Pancreas (tissue), 10 donors: ENCODE measurements around the gene PTGDS. TPM values are rescaled to one million over a fixed set of nuclear protein-coding genes. Genes with fewer than 3 reads are reported as not detected.
"Not testable (repeated sequence)": the region's sequence is repeated elsewhere in the genome, so short reads cannot be mapped to it uniquely, and the experiment has no call there.

Source experiments
- ATAC-seq, 4 donors: fragments of 200-7000 bp; cut with Tn5 transposase; one replicate each; pipeline versions ENCODE4 v1.8.0 to v1.9.1; 2020; ENCODE audit warnings: mild to moderate bottlenecking in 4 of 4, moderate library complexity in 4 of 4
- DNase-seq, 6 donors: peaks; one replicate each; pipeline ENCODE4 v3.0.0-alpha.2; 2020
- FAIRE-seq: peaks from 2 replicates; lab custom pipeline; 2012; peaks lifted over from hg19 to GRCh38; lab: Jason Lieb, UNC
- H3K27ac ChIP-seq, 4 donors: fragments of 200-600 bp; sonication (generic); 1 replicate in 3 of 4; 2 replicates in 1 of 4; pipeline versions ENCODE4 v1.5.0 to v1.8.0; 2020
- H3K27me3 ChIP-seq, 4 donors: fragments of 200-600 bp; one replicate each; pipeline ENCODE4 v1.8.0; 2021
- H3K36me3 ChIP-seq, 3 donors: fragments of 200-600 bp; sonication (generic) in 1 of 3; one replicate each; pipeline versions ENCODE4 v1.5.0 to v1.8.0; 2020 to 2021
- H3K4me1 ChIP-seq, 3 donors: fragments of 200-600 bp; one replicate each; pipeline ENCODE4 v1.8.0; 2021
- H3K4me3 ChIP-seq, 4 donors: fragments of 200-600 bp; sonication (generic) in 2 of 4; one replicate each; pipeline versions ENCODE4 v1.5.0 to v1.8.0; 2020 to 2021
- H3K9me3 ChIP-seq, 4 donors: fragments of 200-600 bp; one replicate each; pipeline ENCODE4 v1.8.0; 2021
- CTCF ChIP-seq, 4 donors: fragments of 200-600 bp; sonication (generic) in 3 of 4; IDR thresholded peaks; one replicate each; pipeline versions ENCODE4 v1.5.0 to v1.8.0; 2021; ENCODE audit warnings: antibody characterized with exemption in 4 of 4
- WGBS, 2 donors: extraction: QIAGEN DNeasy Blood & Tissue Kit; methylation state at CpG; one replicate each; pipeline ENCODE4 v1.1.7; 2013; 5-methylcytosine and 5-hydroxymethylcytosine counted together
- intact Hi-C, 3 donors: fragments of 100-400 bp; cut with DNase I; formaldehyde crosslinking; loops; one replicate each; pipeline versions ENCODE4 v1.11.1 to v1.14.2; 2022
- polyA plus RNA-seq, 2 donors: library from polyadenylated mRNA; stranded (reverse); fragments of 200-250 nt; gene quantifications; one replicate each; pipeline ENCODE4 v1.2.3, GENCODE V29; 2013
- total RNA-seq, 6 donors: library from RNA; stranded (reverse); fragmentation: NEBNext Ultra II Directional in 4 of 6; extraction: Animal tissue kit (Norgen Biotek cat#: 25700) in 4 of 6; gene quantifications; one replicate each; pipeline versions ENCODE4 v1.2.1 to v1.2.4, GENCODE V29; 2021 to 2023
- donor health status: healthy with polysubstance abuse.
- donor health status: DM: no; HTN: no; CAD: no; lungs with moderate emphysema.
- donor health status: DM: no; HTN: no; CAD: no.
- donor health status: control.
- donor health status: control.
- donor health status: Bipolar disorder and iron deficiency.
- donor health status: DM: yes; HTN: yes; CAD: no.
- donor health status: DM: no; HTN: no; CAD: no.
- donor health status: DM: no; HTN: no; CAD: no.
- donor health status: DM: yes; HTN: yes; CAD: no.

The PTGDS gene
- total and polyA plus RNA-seq, 8 donors, result 5.7 to 49.1 (median 36.9) TPM

- Histone ChIP-seq H3K27ac (no peak overlapping the region), H3K9me3 (no peaks in the 10 kb centered on the region), H3K4me3 (no peak overlapping the region), H3K27me3 (no peaks in the 10 kb centered on the region), H3K4me1 (no peaks in the 10 kb centered on the region), H3K36me3 (no peaks in the 10 kb centered on the region)
- DNase-seq (no peak), ATAC-seq (no peak), FAIRE-seq (no peak)
- TF ChIP-seq CTCF (IDR thresholded peaks at IDR 0.05), result no peak
- intact Hi-C loops, result no loop called here
- WGBS, 2 donors, result 65 to 80% methylated on average over 19 to 20 of the region's 20 CpGs
Observed at GRCh38 chr9:137001857-137002645, 24.7 kb downstream of the PTGDS start.

- no peaks in the 10 kb centered on the region for H3K9me3 ChIP-seq
- DNase-seq, result no peak
- H3K36me3 ChIP-seq, result no peaks in the 10 kb centered on the region
- FAIRE-seq, result no peak
- no peak for TF ChIP-seq CTCF (IDR thresholded peaks at IDR 0.05)
- no peak for ATAC-seq
- H3K27me3 ChIP-seq, result no peaks in the 10 kb centered on the region
- intact Hi-C loops, result no loop called here
- no peaks in the 10 kb centered on the region for H3K4me1 ChIP-seq
- no peak overlapping the region for H3K4me3 ChIP-seq
- H3K27ac ChIP-seq, result no peak overlapping the region
- WGBS, 2 donors, result 69 to 82% methylated on average over 10 of the region's 10 CpGs
Observed at GRCh38 chr9:137002646-137003041, 25.3 kb downstream of the PTGDS start.

- ATAC-seq, DNase-seq, FAIRE-seq, intact Hi-C loops, H3K27me3 ChIP-seq, H3K27ac ChIP-seq, H3K4me3 ChIP-seq, H3K36me3 ChIP-seq, H3K9me3 ChIP-seq, H3K4me1 ChIP-seq: not testable (repeated sequence)
- WGBS, 2 donors, result 41 to 54% methylated on average over 16 to 17 of the region's 17 CpGs
Observed at GRCh38 chr9:137004285-137004684, 27.0 kb downstream of the PTGDS start.

- FAIRE-seq, result no peak
- H3K4me1 ChIP-seq, result no peaks in the 10 kb centered on the region
- no peaks in the 10 kb centered on the region for H3K27me3 ChIP-seq
- WGBS, 2 donors, result 85 to 91% methylated on average over 24 of the region's 24 CpGs
- ATAC-seq, result peak in 3 of 4 donors; percentile 8 to 26 (median 16)
- peaks cover 0 to 12% (median 0%) of the 10 kb centered on the region in 3 donors for H3K36me3 ChIP-seq
- no peaks in the 10 kb centered on the region for H3K9me3 ChIP-seq
- no peak overlapping the region for H3K27ac ChIP-seq
- no peak for DNase-seq
- no peak overlapping the region for H3K4me3 ChIP-seq
- TF ChIP-seq CTCF (IDR thresholded peaks at IDR 0.05), result no peak
- intact Hi-C loops, result no loop called here
Observed at GRCh38 chr9:137006116-137007003, 29.1 kb downstream of the PTGDS start.

GRCh38 chr9:137007108-137007815, 30.0 kb downstream of the PTGDS start:
- WGBS, 2 donors, result 76 to 77% methylated on average over 30 of the region's 30 CpGs
- ATAC-seq, result peak; percentile 15 to 61 (median 30)
- H3K9me3 ChIP-seq, result no peaks in the 10 kb centered on the region
- no peaks in the 10 kb centered on the region for H3K4me1 ChIP-seq
- no peak for FAIRE-seq
- no peak for TF ChIP-seq CTCF (IDR thresholded peaks at IDR 0.05)
- intact Hi-C loops, result no loop called here
- no peak for DNase-seq
- H3K4me3 ChIP-seq, result no peak overlapping the region
- no peak overlapping the region for H3K27ac ChIP-seq
- H3K27me3 ChIP-seq, result no peaks in the 10 kb centered on the region
- H3K36me3 ChIP-seq, result peaks cover 0 to 19% (median 0%) of the 10 kb centered on the region in 3 donors
